ENCODE data around the gene COG8. TPM values are rescaled to one million over a fixed set of nuclear protein-coding genes. Genes with fewer than 3 reads are reported as not detected.

The COG8 gene
- total and polyA plus RNA-seq, 10 of the 15 experiments (the other 5 are each of a cell fraction or from before 2014, with no cell fraction given) = 2.8 to 39.6 (median 23.8) TPM

DNA sequence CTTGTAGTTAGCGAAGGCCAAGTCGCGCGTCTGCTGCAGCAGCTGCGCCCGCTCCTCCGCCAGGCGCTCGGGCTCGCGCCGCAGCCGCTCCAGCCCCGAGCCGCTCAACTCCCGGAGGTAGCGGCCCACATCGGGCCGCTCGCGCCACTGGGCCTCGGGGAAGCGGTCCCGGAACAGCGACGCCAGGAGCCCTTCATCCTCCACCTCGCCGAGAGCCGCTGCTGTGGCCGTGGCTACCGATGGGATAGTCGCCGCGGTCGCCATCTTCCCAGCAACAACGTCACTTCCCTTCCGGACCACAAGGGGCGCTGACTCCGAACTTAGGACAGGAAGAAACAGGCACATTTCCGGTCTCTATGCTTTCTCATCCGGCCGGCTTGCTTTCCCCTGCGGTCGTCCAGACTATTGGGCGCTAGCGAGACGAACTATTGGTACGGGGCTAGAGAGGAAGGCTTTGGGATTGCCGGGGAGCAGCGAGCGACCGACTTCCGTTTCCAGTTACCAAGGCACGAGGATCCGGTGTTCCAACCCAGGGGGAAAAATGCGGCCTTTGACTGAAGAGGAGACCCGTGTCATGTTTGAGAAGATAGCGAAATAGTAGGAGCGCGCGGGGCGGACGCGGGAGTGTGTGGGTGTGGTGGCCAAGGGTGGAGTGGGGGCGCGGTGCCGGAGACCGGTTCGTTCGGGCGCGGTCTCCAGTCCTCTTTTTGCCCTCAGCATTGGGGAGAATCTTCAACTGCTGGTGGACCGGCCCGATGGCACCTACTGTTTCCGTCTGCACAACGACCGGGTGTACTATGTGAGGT lies at the start of gene COG8, which contains the start of gene NIP7 (continued):
- TF ChIP-seq RBBP5 (conservative IDR thresholded peaks at IDR 0.05) = no peak
- TF ChIP-seq MYC (IDR thresholded peaks at IDR 0.05; ENCODE audit: insufficient read depth, insufficient read length, insufficient replicate concordance, low read length, severe bottlenecking) = peak; percentile 49
- TF ChIP-seq, protein P1, sequence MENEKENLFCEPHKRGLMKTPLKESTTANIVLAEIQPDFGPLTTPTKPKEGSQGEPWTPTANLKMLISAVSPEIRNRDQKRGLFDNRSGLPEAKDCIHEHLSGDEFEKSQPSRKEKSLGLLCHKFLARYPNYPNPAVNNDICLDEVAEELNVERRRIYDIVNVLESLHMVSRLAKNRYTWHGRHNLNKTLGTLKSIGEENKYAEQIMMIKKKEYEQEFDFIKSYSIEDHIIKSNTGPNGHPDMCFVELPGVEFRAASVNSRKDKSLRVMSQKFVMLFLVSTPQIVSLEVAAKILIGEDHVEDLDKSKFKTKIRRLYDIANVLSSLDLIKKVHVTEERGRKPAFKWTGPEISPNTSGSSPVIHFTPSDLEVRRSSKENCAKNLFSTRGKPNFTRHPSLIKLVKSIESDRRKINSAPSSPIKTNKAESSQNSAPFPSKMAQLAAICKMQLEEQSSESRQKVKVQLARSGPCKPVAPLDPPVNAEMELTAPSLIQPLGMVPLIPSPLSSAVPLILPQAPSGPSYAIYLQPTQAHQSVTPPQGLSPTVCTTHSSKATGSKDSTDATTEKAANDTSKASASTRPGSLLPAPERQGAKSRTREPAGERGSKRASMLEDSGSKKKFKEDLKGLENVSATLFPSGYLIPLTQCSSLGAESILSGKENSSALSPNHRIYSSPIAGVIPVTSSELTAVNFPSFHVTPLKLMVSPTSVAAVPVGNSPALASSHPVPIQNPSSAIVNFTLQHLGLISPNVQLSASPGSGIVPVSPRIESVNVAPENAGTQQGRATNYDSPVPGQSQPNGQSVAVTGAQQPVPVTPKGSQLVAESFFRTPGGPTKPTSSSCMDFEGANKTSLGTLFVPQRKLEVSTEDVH (IDR thresholded peaks at IDR 0.05; ENCODE audit: low read depth, partially characterized antibody) = peak; percentile 94
- peak; percentile 36 to 63; a peak in 2 of 4 replicates for TF ChIP-seq BHLHE40 (IDR thresholded peaks at IDR 0.05; ENCODE audit: borderline replicate concordance in 1 of 2, low read depth in 2 of 2, low read length in 1 of 2)
- TF ChIP-seq SIX5 (IDR thresholded peaks at IDR 0.05; ENCODE audit: low read depth, low read length, severe bottlenecking) = peak; percentile 50
- peak; percentile 62 for TF ChIP-seq ZNF207 (IDR thresholded peaks at IDR 0.05; ENCODE audit: borderline replicate concordance)
- TF ChIP-seq ZNF217 (IDR thresholded peaks at IDR 0.05) = no peak
- TF ChIP-seq, protein P2, sequence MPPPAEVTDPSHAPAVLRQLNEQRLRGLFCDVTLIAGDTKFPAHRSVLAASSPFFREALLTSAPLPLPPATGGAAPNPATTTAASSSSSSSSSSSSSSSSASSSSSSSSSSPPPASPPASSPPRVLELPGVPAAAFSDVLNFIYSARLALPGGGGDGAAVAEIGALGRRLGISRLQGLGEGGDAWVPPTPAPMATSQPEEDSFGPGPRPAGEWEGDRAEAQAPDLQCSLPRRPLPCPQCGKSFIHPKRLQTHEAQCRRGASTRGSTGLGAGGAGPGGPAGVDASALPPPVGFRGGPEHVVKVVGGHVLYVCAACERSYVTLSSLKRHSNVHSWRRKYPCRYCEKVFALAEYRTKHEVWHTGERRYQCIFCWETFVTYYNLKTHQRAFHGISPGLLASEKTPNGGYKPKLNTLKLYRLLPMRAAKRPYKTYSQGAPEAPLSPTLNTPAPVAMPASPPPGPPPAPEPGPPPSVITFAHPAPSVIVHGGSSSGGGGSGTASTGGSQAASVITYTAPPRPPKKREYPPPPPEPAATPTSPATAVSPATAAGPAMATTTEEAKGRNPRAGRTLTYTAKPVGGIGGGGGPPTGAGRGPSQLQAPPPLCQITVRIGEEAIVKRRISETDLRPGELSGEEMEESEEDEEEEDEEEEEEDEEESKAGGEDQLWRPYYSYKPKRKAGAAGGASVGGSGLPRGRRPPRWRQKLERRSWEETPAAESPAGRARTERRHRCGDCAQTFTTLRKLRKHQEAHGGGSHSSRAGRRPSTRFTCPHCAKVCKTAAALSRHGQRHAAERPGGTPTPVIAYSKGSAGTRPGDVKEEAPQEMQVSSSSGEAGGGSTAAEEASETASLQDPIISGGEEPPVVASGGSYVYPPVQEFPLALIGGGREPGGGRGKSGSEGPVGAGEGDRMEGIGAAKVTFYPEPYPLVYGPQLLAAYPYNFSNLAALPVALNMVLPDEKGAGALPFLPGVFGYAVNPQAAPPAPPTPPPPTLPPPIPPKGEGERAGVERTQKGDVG (CRISPR knock-in tag; IDR thresholded peaks at IDR 0.05) = no peak
- peak; percentile 21; the same call in 1 of the 2 replicates for TF ChIP-seq ZBTB11 (CRISPR knock-in tag; IDR thresholded peaks at IDR 0.05)
- TF ChIP-seq, protein P3, sequence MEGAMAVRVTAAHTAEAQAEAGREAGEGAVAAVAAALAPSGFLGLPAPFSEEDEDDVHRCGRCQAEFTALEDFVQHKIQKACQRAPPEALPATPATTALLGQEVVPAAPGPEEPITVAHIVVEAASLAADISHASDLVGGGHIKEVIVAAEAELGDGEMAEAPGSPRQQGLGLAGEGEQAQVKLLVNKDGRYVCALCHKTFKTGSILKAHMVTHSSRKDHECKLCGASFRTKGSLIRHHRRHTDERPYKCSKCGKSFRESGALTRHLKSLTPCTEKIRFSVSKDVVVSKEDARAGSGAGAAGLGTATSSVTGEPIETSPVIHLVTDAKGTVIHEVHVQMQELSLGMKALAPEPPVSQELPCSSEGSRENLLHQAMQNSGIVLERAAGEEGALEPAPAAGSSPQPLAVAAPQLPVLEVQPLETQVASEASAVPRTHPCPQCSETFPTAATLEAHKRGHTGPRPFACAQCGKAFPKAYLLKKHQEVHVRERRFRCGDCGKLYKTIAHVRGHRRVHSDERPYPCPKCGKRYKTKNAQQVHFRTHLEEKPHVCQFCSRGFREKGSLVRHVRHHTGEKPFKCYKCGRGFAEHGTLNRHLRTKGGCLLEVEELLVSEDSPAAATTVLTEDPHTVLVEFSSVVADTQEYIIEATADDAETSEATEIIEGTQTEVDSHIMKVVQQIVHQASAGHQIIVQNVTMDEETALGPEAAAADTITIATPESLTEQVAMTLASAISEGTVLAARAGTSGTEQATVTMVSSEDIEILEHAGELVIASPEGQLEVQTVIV (IDR thresholded peaks at IDR 0.05; ENCODE audit: borderline replicate concordance, partially characterized antibody) = peak; percentile 77
- TF ChIP-seq POLR2AphosphoS2 (IDR thresholded peaks at IDR 0.05; ENCODE audit: low read depth, low read length) = peak; percentile 58; the same call in 1 of the 2 replicates
- TF ChIP-seq FOXM1 (IDR thresholded peaks at IDR 0.05; ENCODE audit: low read depth, low read length) = no peak
- TF ChIP-seq LARP7 (IDR thresholded peaks at IDR 0.05) = peak; percentile 90
- peak; percentile 54; the same call in 1 of the 2 replicates for TF ChIP-seq DPF2 (IDR thresholded peaks at IDR 0.05)
- TF ChIP-seq FOS (IDR thresholded peaks at IDR 0.05; ENCODE audit: borderline replicate concordance, extremely low read depth, insufficient read length) = no peak
- peak; percentile 66 for TF ChIP-seq POU2F2 (IDR thresholded peaks at IDR 0.05; ENCODE audit: borderline replicate concordance, low read depth, low read length)
